ENCODE measurements around the gene YIF1B. TPM values are rescaled to one million over a fixed set of nuclear protein-coding genes. Genes with fewer than 3 reads are reported as not detected.

The YIF1B gene
- total RNA-seq, 4 donors from 2014 or later: 10.8 to 26.5 (median 21.5) TPM

DNA sequence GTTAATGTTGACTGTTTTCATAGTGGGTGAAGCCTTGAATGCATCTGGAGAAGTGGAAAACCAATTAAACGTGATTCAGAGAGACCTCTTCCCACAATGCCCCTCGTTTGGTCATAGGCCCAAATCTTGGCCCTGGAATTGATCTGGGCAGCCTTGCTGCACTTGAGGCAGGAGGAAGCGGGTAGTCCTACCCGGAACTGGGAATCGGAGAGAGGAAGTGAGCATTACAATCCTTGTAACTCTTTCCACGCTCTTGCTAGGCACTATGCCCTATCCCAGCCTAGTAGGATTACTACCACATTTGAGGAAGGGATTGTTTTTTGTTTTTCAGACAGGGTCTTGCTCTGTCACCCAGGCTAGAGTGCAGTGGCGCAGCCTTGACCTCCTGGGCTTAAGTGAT lies 7.5 kb upstream of the YIF1B start:
- no peaks in the 10 kb centered on the region for H3K9me3 ChIP-seq
- no peak for DNase-seq (ENCODE audit: extremely low spot score)
- H3K27ac ChIP-seq (replicated peaks in 1 of 4): no peak overlapping the region
- no peaks in the 10 kb centered on the region for H3K27me3 ChIP-seq
- WGBS: 75% methylated on average over 7 of the region's 7 CpGs
- intact Hi-C loops (cut with DNase I): no loop called here
- peaks cover 0 to 39% (median 24%) of the 10 kb centered on the region in 4 donors for H3K36me3 ChIP-seq
- H3K4me1 ChIP-seq: peaks cover 29 to 44% (median 40%) of the 10 kb centered on the region in 4 donors
- H3K4me3 ChIP-seq: no peak overlapping the region
- no peak for TF ChIP-seq POLR2AphosphoS5 (IDR thresholded peaks at IDR 0.05)
- TF ChIP-seq POLR2A (IDR thresholded peaks at IDR 0.05; ENCODE audit: low read depth): no peak
- TF ChIP-seq, protein P1, sequence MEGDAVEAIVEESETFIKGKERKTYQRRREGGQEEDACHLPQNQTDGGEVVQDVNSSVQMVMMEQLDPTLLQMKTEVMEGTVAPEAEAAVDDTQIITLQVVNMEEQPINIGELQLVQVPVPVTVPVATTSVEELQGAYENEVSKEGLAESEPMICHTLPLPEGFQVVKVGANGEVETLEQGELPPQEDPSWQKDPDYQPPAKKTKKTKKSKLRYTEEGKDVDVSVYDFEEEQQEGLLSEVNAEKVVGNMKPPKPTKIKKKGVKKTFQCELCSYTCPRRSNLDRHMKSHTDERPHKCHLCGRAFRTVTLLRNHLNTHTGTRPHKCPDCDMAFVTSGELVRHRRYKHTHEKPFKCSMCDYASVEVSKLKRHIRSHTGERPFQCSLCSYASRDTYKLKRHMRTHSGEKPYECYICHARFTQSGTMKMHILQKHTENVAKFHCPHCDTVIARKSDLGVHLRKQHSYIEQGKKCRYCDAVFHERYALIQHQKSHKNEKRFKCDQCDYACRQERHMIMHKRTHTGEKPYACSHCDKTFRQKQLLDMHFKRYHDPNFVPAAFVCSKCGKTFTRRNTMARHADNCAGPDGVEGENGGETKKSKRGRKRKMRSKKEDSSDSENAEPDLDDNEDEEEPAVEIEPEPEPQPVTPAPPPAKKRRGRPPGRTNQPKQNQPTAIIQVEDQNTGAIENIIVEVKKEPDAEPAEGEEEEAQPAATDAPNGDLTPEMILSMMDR (IDR thresholded peaks at IDR 0.05): no peak
- TF ChIP-seq EP300 (IDR thresholded peaks at IDR 0.05): no peak

DNA sequence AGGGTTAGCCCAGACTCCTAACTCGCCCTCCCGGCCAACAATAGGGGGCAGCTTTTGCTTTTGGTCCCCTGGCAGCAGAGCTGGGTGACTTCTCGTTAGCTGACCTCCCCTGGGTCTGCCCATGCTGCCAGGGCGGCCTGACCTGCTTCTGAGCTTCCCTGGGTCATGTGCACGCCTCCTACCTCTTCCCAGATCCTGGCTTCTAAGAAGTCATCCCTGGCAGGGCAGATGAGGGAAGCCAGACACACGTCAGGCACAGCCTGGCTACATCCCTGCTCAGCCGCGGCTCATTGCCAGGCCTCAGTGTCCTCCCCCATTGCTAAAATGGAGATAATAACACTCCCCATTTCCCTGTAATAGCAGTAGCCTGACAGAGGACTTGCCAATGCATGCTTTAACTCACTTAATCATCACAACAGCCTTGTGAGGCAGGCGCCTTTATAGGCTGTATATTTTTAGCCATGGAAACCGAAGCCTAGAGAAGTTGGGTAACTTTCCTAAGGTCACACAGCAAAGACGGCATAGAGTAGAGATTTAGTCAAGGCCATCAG lies 6.0 kb upstream of the YIF1B start:
- Histone ChIP-seq H3K27ac (replicated peaks in 1 of 4) (peak overlapping the region; percentile 65 to 82 (median 80)), H3K27me3 (no peaks in the 10 kb centered on the region), H3K4me3 (peak overlapping the region in 2 of 4 donors; percentile 0 to 90), H3K9me3 (no peaks in the 10 kb centered on the region), H3K36me3 (peaks cover 0 to 24% (median 12%) of the 10 kb centered on the region in 4 donors), H3K4me1 (peaks cover 30 to 51% (median 45%) of the 10 kb centered on the region in 4 donors)
- 42% methylated on average over 10 of the region's 11 CpGs for WGBS
- no peak for TF ChIP-seq EP300 (IDR thresholded peaks at IDR 0.05)
- TF ChIP-seq, protein P1 (IDR thresholded peaks at IDR 0.05): no peak
- peak; percentile 87 to 91 for TF ChIP-seq POLR2AphosphoS5 (IDR thresholded peaks at IDR 0.05)
- peak; percentile 20 for TF ChIP-seq POLR2A (IDR thresholded peaks at IDR 0.05; ENCODE audit: low read depth)
- intact Hi-C loops (cut with DNase I): no loop called here
- DNase-seq (ENCODE audit: extremely low spot score): no peak

DNA sequence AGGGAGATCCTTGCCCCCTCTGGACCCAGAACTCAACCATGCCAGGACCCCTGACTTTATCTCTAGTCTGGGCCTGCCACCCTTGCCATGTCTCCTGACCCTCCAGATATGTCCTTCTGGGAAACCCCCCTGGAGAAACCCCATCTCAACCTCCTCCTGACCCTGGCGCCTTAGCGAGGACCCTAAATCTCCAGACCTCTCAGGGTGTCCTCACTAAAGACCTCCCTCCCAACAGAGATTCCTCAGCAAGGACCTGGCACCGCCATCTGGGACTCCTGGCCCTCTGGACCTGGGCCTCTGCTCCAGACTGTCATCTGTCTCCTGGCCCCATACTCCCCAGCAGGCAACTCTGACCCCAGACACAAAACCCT lies 5.2 kb upstream of the YIF1B start:
- TF ChIP-seq, protein P1 (IDR thresholded peaks at IDR 0.05): no peak
- TF ChIP-seq POLR2A (IDR thresholded peaks at IDR 0.05; ENCODE audit: low read depth) (no peak), POLR2AphosphoS5 (IDR thresholded peaks at IDR 0.05) (no peak), EP300 (IDR thresholded peaks at IDR 0.05) (no peak)
- 98% methylated on average over 3 of the region's 3 CpGs for WGBS
- no peak for DNase-seq (ENCODE audit: extremely low spot score)
- Histone ChIP-seq H3K27ac (replicated peaks in 1 of 4) (peak overlapping the region; percentile 65 to 82 (median 80)), H3K4me1 (peaks cover 35 to 58% (median 52%) of the 10 kb centered on the region in 4 donors), H3K4me3 (peak overlapping the region in 3 of 4 donors; percentile 0 to 90 (median 73)), H3K9me3 (no peaks in the 10 kb centered on the region), H3K27me3 (no peaks in the 10 kb centered on the region), H3K36me3 (peaks cover 0 to 19% (median 6%) of the 10 kb centered on the region in 4 donors)
- intact Hi-C loops (cut with DNase I): no loop called here

DNA sequence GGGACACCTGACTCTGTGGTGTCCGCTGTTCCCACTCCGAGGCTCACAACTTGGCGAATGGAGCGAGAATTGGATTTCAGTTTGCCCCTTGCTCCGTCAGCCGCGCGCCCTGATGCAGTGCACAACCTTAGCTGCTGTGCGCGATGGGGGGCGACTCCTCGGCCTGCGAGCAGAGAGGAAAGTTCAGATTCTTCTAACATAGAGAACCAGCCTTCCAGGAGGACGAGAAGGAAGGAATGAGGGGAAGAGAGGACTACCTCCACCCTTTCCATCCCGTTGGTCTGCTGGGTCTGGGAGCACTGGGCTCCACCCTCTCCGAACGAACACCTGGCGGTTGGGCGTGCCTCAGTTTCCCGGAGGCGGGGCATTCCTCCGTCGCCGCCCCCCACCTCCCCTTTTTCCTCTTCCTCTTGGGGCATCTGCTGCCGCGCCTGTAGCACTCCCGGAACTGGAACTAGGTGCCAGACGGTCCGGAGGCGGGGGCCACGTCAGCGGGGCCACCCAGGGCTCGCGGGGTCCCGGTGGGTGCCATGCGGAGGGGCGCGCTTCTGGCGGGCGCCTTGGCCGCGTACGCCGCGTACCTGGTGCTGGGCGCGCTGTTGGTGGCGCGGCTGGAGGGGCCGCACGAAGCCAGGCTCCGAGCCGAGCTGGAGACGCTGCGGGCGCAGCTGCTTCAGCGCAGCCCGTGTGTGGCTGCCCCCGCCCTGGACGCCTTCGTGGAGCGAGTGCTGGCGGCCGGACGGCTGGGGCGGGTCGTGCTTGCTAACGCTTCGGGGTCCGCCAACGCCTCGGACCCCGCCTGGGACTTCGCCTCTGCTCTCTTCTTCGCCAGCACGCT lies 3.9 kb upstream of the YIF1B start, which contains the start of gene KCNK6:
KCNK6 (plus strand) TSS at position 425 of the 838 bp plus-strand sequence; CDS start at position 531, 106 bp downstream.
- TF ChIP-seq POLR2AphosphoS5 (IDR thresholded peaks at IDR 0.05) (peak; percentile 1 to 51), POLR2A (IDR thresholded peaks at IDR 0.05; ENCODE audit: low read depth) (no peak), EP300 (IDR thresholded peaks at IDR 0.05) (no peak)
- TF ChIP-seq, protein P1 (IDR thresholded peaks at IDR 0.05): peak in 1 of 3 experiments; percentile 22
- Histone ChIP-seq H3K4me3 (peak within 1 kb of the TSS; percentile 63 to 90 (median 72)), H3K4me1 (peaks cover 41 to 68% (median 61%) of the 10 kb centered on the region in 4 donors), H3K9me3 (no peaks in the 10 kb centered on the region), H3K27me3 (no peaks in the 10 kb centered on the region), H3K27ac (replicated peaks in 1 of 4) (peak within 1 kb of the TSS; percentile 65 to 82 (median 80)), H3K36me3 (peaks cover 0 to 6% (median 2%) of the 10 kb centered on the region in 4 donors)
- DNase-seq (ENCODE audit: extremely low spot score): no peak
- intact Hi-C loops (cut with DNase I): no loop called here
- WGBS: 7% methylated on average over 27 of the region's 76 CpGs
